ENCODE results near the gene SUGCT. TPM values are rescaled to one million over a fixed set of nuclear protein-coding genes. Genes with fewer than 3 reads are reported as not detected.

Gene SUGCT
- total RNA-seq, 1 donor from 2014 or later, result 1.6 TPM

DNA sequence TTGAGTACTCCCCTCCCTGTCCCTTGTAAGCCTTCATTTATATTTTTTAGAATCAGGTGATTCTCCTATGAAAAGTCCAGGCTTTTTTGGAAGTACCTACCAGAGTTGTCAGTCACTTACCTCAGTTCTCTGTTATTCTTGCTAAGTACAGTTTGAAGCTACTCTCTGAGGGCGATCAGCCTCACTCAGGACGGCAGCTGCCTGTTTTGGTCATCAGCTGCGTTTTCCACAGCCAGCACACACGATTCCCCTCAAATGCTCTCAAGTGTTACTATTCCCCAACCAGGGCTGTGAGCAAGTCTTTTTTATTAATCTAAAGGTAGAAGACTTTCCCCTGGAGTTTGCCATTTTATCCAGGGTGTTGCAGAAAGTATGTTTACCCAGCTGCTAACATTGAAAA is 328.6 kb downstream of the SUGCT start:
- Mint-ChIP-seq H3K27ac (ENCODE audit: unreplicated experiment) (no peak overlapping the region), H3K4me3 (ENCODE audit: unreplicated experiment) (no peak overlapping the region), H3K4me1 (ENCODE audit: unreplicated experiment) (no peaks in the 10 kb centered on the region), H3K36me3 (ENCODE audit: low read depth, unreplicated experiment) (no peaks in the 10 kb centered on the region), H3K9me3 (ENCODE audit: unreplicated experiment) (no peaks in the 10 kb centered on the region), H3K27me3 (ENCODE audit: unreplicated experiment) (no peaks in the 10 kb centered on the region)
- DNase-seq (ENCODE audit: low spot score), result no peak
- TF ChIP-seq CTCF (IDR thresholded peaks at IDR 0.05; ENCODE audit: unreplicated experiment), result no peak

- Mint-ChIP-seq H3K4me1 (ENCODE audit: unreplicated experiment) (no peaks in the 10 kb centered on the region), H3K36me3 (ENCODE audit: low read depth, unreplicated experiment) (no peaks in the 10 kb centered on the region), H3K27ac (ENCODE audit: unreplicated experiment) (no peak overlapping the region), H3K9me3 (ENCODE audit: unreplicated experiment) (no peaks in the 10 kb centered on the region), H3K27me3 (ENCODE audit: unreplicated experiment) (no peaks in the 10 kb centered on the region), H3K4me3 (ENCODE audit: unreplicated experiment) (no peak overlapping the region)
- DNase-seq (ENCODE audit: low spot score), result no peak
- TF ChIP-seq CTCF (IDR thresholded peaks at IDR 0.05; ENCODE audit: unreplicated experiment), result no peak
Observed at GRCh38 chr7:40468891-40469864, 334.4 kb downstream of the SUGCT start.

- H3K4me1 Mint-ChIP-seq (ENCODE audit: unreplicated experiment), result no peaks in the 10 kb centered on the region
- no peak for DNase-seq (ENCODE audit: low spot score)
- H3K27me3 Mint-ChIP-seq (ENCODE audit: unreplicated experiment), result no peaks in the 10 kb centered on the region
- no peaks in the 10 kb centered on the region for H3K9me3 Mint-ChIP-seq (ENCODE audit: unreplicated experiment)
- no peaks in the 10 kb centered on the region for H3K36me3 Mint-ChIP-seq (ENCODE audit: low read depth, unreplicated experiment)
- no peak overlapping the region for H3K4me3 Mint-ChIP-seq (ENCODE audit: unreplicated experiment)
- no peak overlapping the region for H3K27ac Mint-ChIP-seq (ENCODE audit: unreplicated experiment)
- no peak for TF ChIP-seq CTCF (IDR thresholded peaks at IDR 0.05; ENCODE audit: unreplicated experiment)
Observed at GRCh38 chr7:40470091-40470592, 335.3 kb downstream of the SUGCT start.

DNA sequence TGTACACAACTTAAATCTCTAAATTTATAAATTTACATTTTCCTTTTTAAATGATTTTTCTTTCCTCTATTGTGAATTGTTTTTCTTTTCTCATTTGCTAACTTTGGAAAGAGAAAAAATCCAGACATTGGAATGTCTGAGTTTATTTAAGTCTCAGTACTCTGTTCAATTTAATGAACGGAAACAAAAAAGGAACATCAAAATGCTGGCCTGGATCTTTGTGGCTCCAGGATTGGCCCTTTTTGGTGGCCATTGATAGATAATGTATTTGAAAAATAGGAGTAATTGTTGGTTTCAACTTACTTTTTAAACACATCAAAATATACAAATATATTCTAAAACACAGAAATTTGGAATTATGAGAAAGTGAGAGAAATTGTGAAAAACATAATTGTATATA is 336.0 kb downstream of the SUGCT start:
- H3K4me3 Mint-ChIP-seq (ENCODE audit: unreplicated experiment), result no peak overlapping the region

More for the DNA sequence above, 336.0 kb downstream of the SUGCT start:
- Mint-ChIP-seq H3K27me3 (ENCODE audit: unreplicated experiment) (no peaks in the 10 kb centered on the region), H3K9me3 (ENCODE audit: unreplicated experiment) (no peaks in the 10 kb centered on the region), H3K36me3 (ENCODE audit: low read depth, unreplicated experiment) (no peaks in the 10 kb centered on the region), H3K27ac (ENCODE audit: unreplicated experiment) (no peak overlapping the region), H3K4me1 (ENCODE audit: unreplicated experiment) (no peaks in the 10 kb centered on the region)
- DNase-seq (ENCODE audit: low spot score), result no peak
- TF ChIP-seq CTCF (IDR thresholded peaks at IDR 0.05; ENCODE audit: unreplicated experiment), result no peak

All from endothelial cell (in vitro differentiated cells).